Activated naive CD4-positive, alpha-beta T cell treated with anti-CD3 and anti-CD28 coated beads for 36 hours (primary cell): ENCODE measurements around the gene KLB. TPM values are rescaled to one million over a fixed set of nuclear protein-coding genes. Genes with fewer than 3 reads are reported as not detected.

Experiments used
- CTCF ChIA-PET: fragments of 350-600 bp; sonication (Branson Sonifier 250); formaldehyde crosslinking; loops from one replicate; lab custom pipeline; 2021; ENCODE audit warnings: antibody characterized with exemption; lab: Charles Lee
- DNase-seq: peaks from one replicate; pipeline ENCODE4 v3.0.0-alpha.2; 2020
- H3K27ac Mint-ChIP-seq: one replicate; pipeline ENCODE4 v1.8.0; 2021; ENCODE audit warnings: mild to moderate bottlenecking, mixed read lengths
- H3K27me3 Mint-ChIP-seq: one replicate; pipeline ENCODE4 v1.8.0; 2021; ENCODE audit warnings: low read depth, mixed read lengths
- H3K36me3 Mint-ChIP-seq: one replicate; pipeline ENCODE4 v1.8.0; 2021; ENCODE audit warnings: low read depth, mixed read lengths
- H3K4me1 Mint-ChIP-seq: one replicate; pipeline ENCODE4 v1.8.0; 2021; ENCODE audit warnings: low read depth, mixed read lengths
- H3K4me3 Mint-ChIP-seq: one replicate; pipeline ENCODE4 v1.8.0; 2021; ENCODE audit warnings: mild to moderate bottlenecking, moderate library complexity, mixed read lengths
- H3K9me3 Mint-ChIP-seq: one replicate; pipeline ENCODE4 v1.8.0; 2021; ENCODE audit warnings: mixed read lengths
- intact Hi-C: fragments of 100-400 bp; cut with micrococcal nuclease; formaldehyde crosslinking; loops from one replicate; pipeline ENCODE4 v1.15.1; 2023
- microRNA-seq: library from miRNA; unstranded; fragments of <30 nt; microRNA quantifications from one replicate; pipeline ENCODE4 v1.2.0, GENCODE V29; 2022; ENCODE audit warnings: borderline microRNAs expressed, borderline replicate concordance
- total RNA-seq, 2 experiments: library from RNA; stranded (reverse); gene quantifications; one replicate each; pipeline ENCODE4 v1.2.3, GENCODE V29; 2021

The KLB gene
- total RNA-seq, 2 experiments from 2014 or later: not detected

DNA sequence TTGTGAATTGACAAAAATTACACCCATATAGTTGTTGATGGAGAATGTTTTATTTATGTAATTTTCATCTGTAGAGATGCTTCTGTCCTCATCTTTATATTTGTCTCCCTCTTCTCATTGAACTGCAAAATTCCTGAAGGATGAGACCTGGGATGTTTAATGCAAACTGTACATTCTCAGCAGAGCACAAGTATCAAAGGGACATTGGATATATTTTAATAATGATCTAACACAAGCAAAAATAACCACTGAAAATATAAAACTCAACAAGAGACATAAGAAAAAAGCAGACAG, 91.9 kb downstream of the KLB start:
- Mint-ChIP-seq H3K36me3 (peaks cover 10% of the 10 kb centered on the region), H3K9me3 (no peaks in the 10 kb centered on the region), H3K4me1 (no peaks in the 10 kb centered on the region), H3K27me3 (no peaks in the 10 kb centered on the region), H3K4me3 (no peak overlapping the region), H3K27ac (no peak overlapping the region)
- intact Hi-C loops: no loop called here
- CTCF ChIA-PET: no interaction called here
- no peak for DNase-seq

Small RNAs within 50 kb of the gene (microRNA-seq; reads per million reads assigned to microRNA genes)
- gene MIR5591: not detected

Other genes with a start within 250 kb of the KLB start
- gene WDR19, start 224.4 kb upstream of the KLB start, total RNA-seq: 10 to 100 TPM; 12.9 to 18.9 TPM
- 100 to 1,000 TPM; 109 to 123 TPM for gene RFC1, start 40.6 kb upstream of the KLB start, total RNA-seq
- gene RPL9, start 52.0 kb downstream of the KLB start, total RNA-seq: 1,000 to 10,000 TPM; 2,383 to 2,428 TPM
- 10 to 100 TPM; 30.9 to 31.7 TPM for gene LIAS, start 52.1 kb downstream of the KLB start, total RNA-seq
- gene UGDH, start 120.5 kb downstream of the KLB start, total RNA-seq: 10 to 100 TPM; 11.7 to 14.6 TPM
- 1 to 10 TPM; 2.7 to 3.9 TPM for gene SMIM14, start 231.9 kb downstream of the KLB start, total RNA-seq